Astrocyte (in vitro differentiated cells and primary cell): ENCODE data around the gene NFIA. TPM values are rescaled to one million over a fixed set of nuclear protein-coding genes. Genes with fewer than 3 reads are reported as not detected.

Experiments used
- DNase-seq: peaks from one replicate; pipeline ENCODE4 v3.0.0-alpha.2; 2010; ENCODE audit warnings: low read depth
- FAIRE-seq: peaks from 2 replicates; lab custom pipeline; 2011; peaks lifted over from hg19 to GRCh38; lab: Jason Lieb, UNC
- H2AFZ ChIP-seq: 2 replicates; pipeline ENCODE4 v1.6.0; 2012; ENCODE audit warnings: low read depth, low read length, inconsistent platforms
- H3K27ac ChIP-seq: 2 replicates; pipeline ENCODE4 v1.5.1; 2011; ENCODE audit warnings: low read depth, low read length, inconsistent platforms
- H3K27me3 ChIP-seq: 2 replicates; pipeline ENCODE4 v1.6.0; 2011; ENCODE audit warnings: low read length, inconsistent platforms; ENCODE audit not compliant: insufficient read depth
- H3K36me3 ChIP-seq: 2 replicates; pipeline ENCODE4 v1.5.1; 2011; ENCODE audit warnings: low read length, inconsistent platforms; ENCODE audit not compliant: insufficient read depth
- H3K4me1 ChIP-seq: 2 replicates; pipeline ENCODE4 v1.5.1; 2011; ENCODE audit warnings: low read length, inconsistent platforms; ENCODE audit not compliant: insufficient read depth
- H3K4me2 ChIP-seq: 2 replicates; pipeline ENCODE4 v1.6.0; 2012; ENCODE audit warnings: low read length, inconsistent platforms
- H3K4me3 ChIP-seq: 2 replicates; pipeline ENCODE4 v1.5.1; 2011; ENCODE audit warnings: low read depth, mild to moderate bottlenecking, low read length, inconsistent platforms; ENCODE audit not compliant: insufficient read depth
- H3K79me2 ChIP-seq: 2 replicates; pipeline ENCODE4 v1.6.0; 2012; ENCODE audit warnings: mild to moderate bottlenecking, low read length, inconsistent platforms; ENCODE audit not compliant: insufficient read depth
- H3K9ac ChIP-seq: 2 replicates; pipeline ENCODE4 v1.6.0; 2012; ENCODE audit warnings: mild to moderate bottlenecking, low read length, inconsistent platforms
- H3K9me3 ChIP-seq: 2 replicates; pipeline ENCODE4 v1.5.1; 2012; ENCODE audit warnings: low read depth, mild to moderate bottlenecking, low read length, inconsistent platforms; ENCODE audit not compliant: insufficient read depth
- H4K20me1 ChIP-seq: 2 replicates; pipeline ENCODE4 v1.6.0; 2012; ENCODE audit warnings: low read length, inconsistent platforms; ENCODE audit not compliant: insufficient read depth
- H3K27ac Mint-ChIP-seq: one replicate; pipeline ENCODE4 v1.8.0; 2021; ENCODE audit warnings: mild to moderate bottlenecking, mixed read lengths; ENCODE audit not compliant: unreplicated experiment
- H3K27me3 Mint-ChIP-seq: one replicate; pipeline ENCODE4 v1.8.0; 2021; ENCODE audit warnings: low read depth, mixed read lengths; ENCODE audit not compliant: unreplicated experiment
- H3K36me3 Mint-ChIP-seq: one replicate; pipeline ENCODE4 v1.8.0; 2021; ENCODE audit warnings: low read depth, mixed read lengths; ENCODE audit not compliant: unreplicated experiment
- H3K4me1 Mint-ChIP-seq: one replicate; pipeline ENCODE4 v1.8.0; 2021; ENCODE audit warnings: low read depth, mixed read lengths; ENCODE audit not compliant: unreplicated experiment
- H3K4me3 Mint-ChIP-seq: one replicate; pipeline ENCODE4 v1.8.0; 2021; ENCODE audit warnings: mild to moderate bottlenecking, moderate library complexity, mixed read lengths; ENCODE audit not compliant: unreplicated experiment
- H3K9me3 Mint-ChIP-seq: one replicate; pipeline ENCODE4 v1.8.0; 2021; ENCODE audit warnings: mild to moderate bottlenecking, mixed read lengths; ENCODE audit not compliant: unreplicated experiment
- EZH2 ChIP-seq: IDR thresholded peaks from 2 replicates; pipeline ENCODE4 v1.6.1; 2012; ENCODE audit warnings: mild to moderate bottlenecking, low read length, inconsistent platforms; ENCODE audit not compliant: insufficient read depth
- total RNA-seq: library from RNA; stranded (reverse); gene quantifications from 2 replicates; pipeline ENCODE4 v1.2.1, GENCODE V29; 2021
- TF ChIP-seq, protein P1 (sequence below): IDR thresholded peaks from 2 replicates; pipeline ENCODE4 v1.5.1; 2011; ENCODE audit warnings: low read depth, mild to moderate bottlenecking, inconsistent platforms, low read length, moderate library complexity; ENCODE audit not compliant: insufficient read depth

NFIA gene
- total RNA-seq, 1 donor from 2014 or later = 4.6 TPM

DNA sequence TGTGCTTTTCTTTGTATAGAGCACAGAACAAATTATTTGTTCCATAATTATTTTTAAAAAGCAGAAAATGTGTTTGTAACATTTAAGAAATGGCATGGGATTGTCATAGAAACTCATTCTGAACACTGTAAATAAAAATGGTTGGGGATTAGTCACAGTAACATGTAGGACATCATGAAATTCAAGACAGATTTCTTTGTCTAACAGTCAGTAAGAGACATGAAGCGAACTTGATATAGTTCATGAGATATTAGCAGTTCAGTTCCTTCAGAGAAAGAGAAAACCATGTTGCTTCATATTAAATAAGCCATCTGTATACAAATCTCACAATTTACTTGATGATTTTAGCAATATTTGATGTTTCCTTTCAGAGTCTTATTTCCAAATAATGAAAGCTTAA is 19.7 kb downstream of the NFIA start:
- no peak overlapping the region for H2AFZ ChIP-seq
- no peaks in the 10 kb centered on the region for H3K36me3 Mint-ChIP-seq
- no peaks in the 10 kb centered on the region for H3K36me3 ChIP-seq
- H3K27ac Mint-ChIP-seq = no peak overlapping the region
- H3K4me2 ChIP-seq = peak overlapping the region; percentile 50
- TF ChIP-seq, protein P1, sequence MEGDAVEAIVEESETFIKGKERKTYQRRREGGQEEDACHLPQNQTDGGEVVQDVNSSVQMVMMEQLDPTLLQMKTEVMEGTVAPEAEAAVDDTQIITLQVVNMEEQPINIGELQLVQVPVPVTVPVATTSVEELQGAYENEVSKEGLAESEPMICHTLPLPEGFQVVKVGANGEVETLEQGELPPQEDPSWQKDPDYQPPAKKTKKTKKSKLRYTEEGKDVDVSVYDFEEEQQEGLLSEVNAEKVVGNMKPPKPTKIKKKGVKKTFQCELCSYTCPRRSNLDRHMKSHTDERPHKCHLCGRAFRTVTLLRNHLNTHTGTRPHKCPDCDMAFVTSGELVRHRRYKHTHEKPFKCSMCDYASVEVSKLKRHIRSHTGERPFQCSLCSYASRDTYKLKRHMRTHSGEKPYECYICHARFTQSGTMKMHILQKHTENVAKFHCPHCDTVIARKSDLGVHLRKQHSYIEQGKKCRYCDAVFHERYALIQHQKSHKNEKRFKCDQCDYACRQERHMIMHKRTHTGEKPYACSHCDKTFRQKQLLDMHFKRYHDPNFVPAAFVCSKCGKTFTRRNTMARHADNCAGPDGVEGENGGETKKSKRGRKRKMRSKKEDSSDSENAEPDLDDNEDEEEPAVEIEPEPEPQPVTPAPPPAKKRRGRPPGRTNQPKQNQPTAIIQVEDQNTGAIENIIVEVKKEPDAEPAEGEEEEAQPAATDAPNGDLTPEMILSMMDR = no peak
- TF ChIP-seq EZH2 = no peak
- FAIRE-seq = no peak
- H3K27me3 ChIP-seq = no peaks in the 10 kb centered on the region
- no peak overlapping the region for H3K9ac ChIP-seq
- H4K20me1 ChIP-seq = no peaks in the 10 kb centered on the region
- H3K9me3 ChIP-seq = no peaks in the 10 kb centered on the region
- DNase-seq = no peak
- peaks cover 9% of the 10 kb centered on the region for H3K4me1 Mint-ChIP-seq
- no peaks in the 10 kb centered on the region for H3K4me1 ChIP-seq
- H3K27me3 Mint-ChIP-seq = no peaks in the 10 kb centered on the region
- no peaks in the 10 kb centered on the region for H3K79me2 ChIP-seq
- no peak overlapping the region for H3K27ac ChIP-seq
- H3K4me3 ChIP-seq = no peak overlapping the region
- no peaks in the 10 kb centered on the region for H3K9me3 Mint-ChIP-seq
- H3K4me3 Mint-ChIP-seq = no peak overlapping the region

DNA sequence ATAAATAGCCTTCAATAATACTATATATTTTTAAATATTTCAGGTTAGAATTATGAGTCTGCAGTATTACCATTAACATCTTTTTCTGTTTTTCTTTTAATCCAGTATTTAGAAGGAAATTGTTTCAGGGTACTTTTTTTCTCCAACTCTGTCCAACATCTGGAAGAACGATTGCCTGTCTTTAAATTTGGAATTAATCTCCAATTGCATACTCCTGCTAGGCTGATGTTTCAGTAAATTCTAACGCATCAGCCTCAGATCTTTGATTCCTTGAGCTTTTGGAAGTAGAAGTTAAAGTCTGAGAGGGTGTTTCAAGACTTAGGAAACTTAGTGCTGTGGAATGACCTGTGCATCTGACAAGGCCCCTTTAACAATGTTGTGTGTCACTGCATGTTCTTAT is 20.3 kb downstream of the NFIA start:
- DNase-seq (no peak), FAIRE-seq (no peak)
- Histone ChIP-seq H3K4me2 (no peak overlapping the region), H2AFZ (no peak overlapping the region), H3K27me3 (no peaks in the 10 kb centered on the region), H3K36me3 (no peaks in the 10 kb centered on the region), H3K4me1 (no peaks in the 10 kb centered on the region), H3K4me3 (no peak overlapping the region), H4K20me1 (no peaks in the 10 kb centered on the region), H3K9me3 (no peaks in the 10 kb centered on the region), H3K9ac (no peak overlapping the region), H3K79me2 (no peaks in the 10 kb centered on the region), H3K27ac (no peak overlapping the region)
- Mint-ChIP-seq H3K27ac (no peak overlapping the region), H3K4me1 (peaks cover 5% of the 10 kb centered on the region), H3K9me3 (no peaks in the 10 kb centered on the region), H3K27me3 (no peaks in the 10 kb centered on the region), H3K36me3 (no peaks in the 10 kb centered on the region), H3K4me3 (no peak overlapping the region)
- TF ChIP-seq EZH2 = no peak
- TF ChIP-seq, protein P1 = no peak

DNA sequence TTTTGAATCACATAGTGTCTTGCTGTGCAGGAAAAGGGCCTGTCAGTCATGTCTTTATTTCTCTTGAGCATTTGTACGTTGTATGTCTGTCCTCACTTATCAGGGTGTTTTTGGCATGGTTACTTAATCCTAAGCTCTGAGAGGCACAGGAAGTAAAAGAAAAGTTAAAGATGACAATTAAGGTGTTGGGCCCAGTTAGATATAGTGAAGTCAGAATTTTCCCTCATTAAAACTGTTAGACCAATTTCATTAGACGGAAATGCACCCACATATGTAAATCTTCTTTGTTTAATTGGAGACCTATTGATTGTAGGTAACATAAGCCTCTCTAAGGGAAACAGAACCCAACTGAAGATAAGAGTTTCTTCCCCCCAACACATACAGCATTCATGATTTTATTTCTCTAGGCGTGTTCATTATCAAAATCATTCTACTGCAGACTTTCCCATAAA is 21.9 kb downstream of the NFIA start:
- Mint-ChIP-seq H3K4me3 (no peak overlapping the region), H3K4me1 (no peaks in the 10 kb centered on the region), H3K9me3 (no peaks in the 10 kb centered on the region), H3K36me3 (no peaks in the 10 kb centered on the region), H3K27me3 (no peaks in the 10 kb centered on the region), H3K27ac (no peak overlapping the region)
- FAIRE-seq = no peak
- H3K79me2 ChIP-seq = no peaks in the 10 kb centered on the region
- no peak overlapping the region for H2AFZ ChIP-seq
- H3K9me3 ChIP-seq = no peaks in the 10 kb centered on the region
- no peaks in the 10 kb centered on the region for H4K20me1 ChIP-seq
- TF ChIP-seq EZH2 = no peak
- TF ChIP-seq, protein P1 = no peak
- no peak overlapping the region for H3K27ac ChIP-seq
- no peak overlapping the region for H3K4me2 ChIP-seq
- no peak for DNase-seq
- no peak overlapping the region for H3K9ac ChIP-seq
- H3K27me3 ChIP-seq = no peaks in the 10 kb centered on the region
- no peak overlapping the region for H3K4me3 ChIP-seq
- no peaks in the 10 kb centered on the region for H3K36me3 ChIP-seq
- H3K4me1 ChIP-seq = no peaks in the 10 kb centered on the region
